CD4-positive, CD25-positive, alpha-beta regulatory T cell (primary cell): ENCODE results near the gene BOK. TPM values are rescaled to one million over a fixed set of nuclear protein-coding genes. Genes with fewer than 3 reads are reported as not detected.

Experiments
- ATAC-seq, 2 donors: fragments of 150-1000 bp; cut with Tn5 transposase; one replicate each; pipeline ENCODE4 v1.10.0; 2021; ENCODE audit warnings: low read depth in 2 of 2, moderate number of reproducible peaks in 2 of 2, moderate library complexity in 1 of 2
- DNase-seq, 3 donors: peaks; one replicate each; pipeline versions ENCODE4 v3.0.0 to v3.0.0-alpha.2; 2012 to 2022; ENCODE audit warnings: mixed read lengths in 1 of 3
- H3K27ac ChIP-seq: one replicate; pipeline ENCODE4 v1.7.0; 2013; ENCODE audit warnings: mild to moderate bottlenecking, low read length; ENCODE audit not compliant: insufficient read depth, poor library complexity, severe bottlenecking
- H3K27me3 ChIP-seq: one replicate; pipeline ENCODE4 v1.7.0; 2013; ENCODE audit warnings: low read length; ENCODE audit not compliant: control insufficient read depth, insufficient read depth
- H3K36me3 ChIP-seq: one replicate; pipeline ENCODE4 v1.7.0; 2013; ENCODE audit warnings: mild to moderate bottlenecking, low read length, moderate library complexity; ENCODE audit not compliant: control insufficient read depth, insufficient read depth
- H3K4me1 ChIP-seq: 2 replicates; pipeline ENCODE4 v1.7.0; 2013; ENCODE audit warnings: mild to moderate bottlenecking, low read length; ENCODE audit not compliant: insufficient read depth, control insufficient read depth, poor library complexity, severe bottlenecking
- H3K4me3 ChIP-seq: one replicate; pipeline ENCODE4 v1.7.0; 2013; ENCODE audit warnings: low read depth, mild to moderate bottlenecking, low read length, moderate library complexity
- H3K9me3 ChIP-seq, 2 experiments: 1 replicate in 1 of 2; 2 replicates in 1 of 2; pipeline ENCODE4 v1.7.0; 2013; ENCODE audit warnings: low read length in 2 of 2, mild to moderate bottlenecking in 1 of 2, moderate library complexity in 1 of 2; ENCODE audit not compliant: control insufficient read depth in 2 of 2
- H3K27ac Mint-ChIP-seq, 3 donors: one replicate each; pipeline ENCODE4 v1.8.0; 2020 to 2022; ENCODE audit warnings: mild to moderate bottlenecking in 3 of 3, mixed read lengths in 3 of 3, moderate library complexity in 2 of 3
- H3K27me3 Mint-ChIP-seq: one replicate; pipeline ENCODE4 v1.8.0; 2022; ENCODE audit warnings: mild to moderate bottlenecking, mixed read lengths
- H3K36me3 Mint-ChIP-seq: one replicate; pipeline ENCODE4 v1.8.0; 2020; ENCODE audit warnings: mixed read lengths
- H3K4me1 Mint-ChIP-seq, 4 donors: one replicate each; pipeline ENCODE4 v1.8.0; 2020 to 2022; ENCODE audit warnings: mixed read lengths in 4 of 4, mild to moderate bottlenecking in 1 of 4
- H3K4me3 Mint-ChIP-seq, 4 donors: one replicate each; pipeline ENCODE4 v1.8.0; 2020 to 2022; ENCODE audit warnings: mild to moderate bottlenecking in 4 of 4, mixed read lengths in 4 of 4, moderate library complexity in 3 of 4
- H3K9me3 Mint-ChIP-seq, 7 donors: one replicate each; pipeline ENCODE4 v1.8.0; 2020 to 2022; ENCODE audit warnings: mixed read lengths in 7 of 7, mild to moderate bottlenecking in 3 of 7, moderate library complexity in 2 of 7
- polyA plus RNA-seq, 4 donors: library from polyadenylated mRNA; unstranded; fragments of 300-500 nt; fragmentation: Illumina TruSeq; gene quantifications; one replicate each; pipeline ENCODE4 v1.2.3, GENCODE V29; 2021
- total RNA-seq: library from RNA; stranded (reverse); gene quantifications from one replicate; pipeline ENCODE4 v1.2.3, GENCODE V29; 2022

The BOK gene
- total and polyA plus RNA-seq, 5 donors from 2014 or later = not detected

GRCh38 chr2:241554610-241555322 is 3.8 kb upstream of the BOK start:
- no peak for ATAC-seq
- no peak overlapping the region for H3K27ac ChIP-seq
- no peak overlapping the region for H3K4me3 Mint-ChIP-seq
- H3K9me3 ChIP-seq = peaks cover 4 to 5% of the 10 kb centered on the region in 2 experiments
- peaks cover 41% of the 10 kb centered on the region for H3K27me3 Mint-ChIP-seq
- peaks cover 0 to 22% (median 2%) of the 10 kb centered on the region in 7 donors for H3K9me3 Mint-ChIP-seq
- no peaks in the 10 kb centered on the region for H3K36me3 Mint-ChIP-seq
- H3K4me1 Mint-ChIP-seq = peaks cover 0 to 5% (median 2%) of the 10 kb centered on the region in 4 donors
- peaks cover 15% of the 10 kb centered on the region for H3K4me1 ChIP-seq
- H3K27me3 ChIP-seq = peaks cover 10% of the 10 kb centered on the region
- no peak overlapping the region for H3K27ac Mint-ChIP-seq
- no peak overlapping the region for H3K4me3 ChIP-seq
- no peak for DNase-seq
- no peaks in the 10 kb centered on the region for H3K36me3 ChIP-seq

- Mint-ChIP-seq H3K27ac (no peak overlapping the region), H3K9me3 (peaks cover 0 to 22% (median 2%) of the 10 kb centered on the region in 7 donors), H3K27me3 (peaks cover 48% of the 10 kb centered on the region), H3K4me3 (peak overlapping the region in 1 of 4 donors; percentile 36), H3K36me3 (no peaks in the 10 kb centered on the region), H3K4me1 (peaks cover 0 to 6% (median 2%) of the 10 kb centered on the region in 4 donors)
- Histone ChIP-seq H3K27me3 (peaks cover 10% of the 10 kb centered on the region), H3K36me3 (no peaks in the 10 kb centered on the region), H3K27ac (no peak overlapping the region), H3K9me3 (peaks cover 4 to 5% of the 10 kb centered on the region in 2 experiments), H3K4me3 (no peak overlapping the region), H3K4me1 (peaks cover 15% of the 10 kb centered on the region)
- ATAC-seq = no peak
- DNase-seq = no peak
These were observed 2.8 kb upstream of the BOK start for GRCh38 chr2:241555711-241556110.

DNA sequence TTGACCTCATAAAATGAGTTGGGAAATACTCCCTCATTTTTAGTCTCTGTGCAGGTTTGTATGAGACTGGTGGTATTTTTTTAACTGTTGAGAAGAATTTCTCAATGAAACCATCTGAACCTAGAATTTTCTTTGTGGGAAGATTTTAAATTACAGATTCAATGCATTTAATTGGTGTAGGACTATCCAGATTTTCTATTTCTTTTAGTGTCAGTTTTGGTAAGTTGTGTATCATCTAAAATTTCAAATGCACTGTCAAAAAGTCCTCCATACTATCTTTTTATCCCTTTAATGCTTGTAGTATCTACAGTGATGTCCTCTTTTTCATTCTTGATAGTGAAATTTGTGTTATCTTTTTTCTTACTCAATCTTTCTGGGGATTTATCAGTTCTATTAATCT is 1.8 kb upstream of the BOK start:
- Mint-ChIP-seq H3K4me1 (peaks cover 0 to 6% (median 2%) of the 10 kb centered on the region in 4 donors), H3K27ac (no peak overlapping the region), H3K4me3 (no peak overlapping the region), H3K36me3 (no peaks in the 10 kb centered on the region), H3K27me3 (peaks cover 45% of the 10 kb centered on the region), H3K9me3 (peaks cover 0 to 22% (median 2%) of the 10 kb centered on the region in 7 donors)
- no peak for ATAC-seq
- no peak overlapping the region for H3K27ac ChIP-seq
- H3K4me3 ChIP-seq = no peak overlapping the region
- DNase-seq = no peak
- H3K4me1 ChIP-seq = peaks cover 15% of the 10 kb centered on the region
- H3K9me3 ChIP-seq = peaks cover 4 to 5% of the 10 kb centered on the region in 2 experiments
- H3K27me3 ChIP-seq = peaks cover 10% of the 10 kb centered on the region
- H3K36me3 ChIP-seq = no peaks in the 10 kb centered on the region

DNA sequence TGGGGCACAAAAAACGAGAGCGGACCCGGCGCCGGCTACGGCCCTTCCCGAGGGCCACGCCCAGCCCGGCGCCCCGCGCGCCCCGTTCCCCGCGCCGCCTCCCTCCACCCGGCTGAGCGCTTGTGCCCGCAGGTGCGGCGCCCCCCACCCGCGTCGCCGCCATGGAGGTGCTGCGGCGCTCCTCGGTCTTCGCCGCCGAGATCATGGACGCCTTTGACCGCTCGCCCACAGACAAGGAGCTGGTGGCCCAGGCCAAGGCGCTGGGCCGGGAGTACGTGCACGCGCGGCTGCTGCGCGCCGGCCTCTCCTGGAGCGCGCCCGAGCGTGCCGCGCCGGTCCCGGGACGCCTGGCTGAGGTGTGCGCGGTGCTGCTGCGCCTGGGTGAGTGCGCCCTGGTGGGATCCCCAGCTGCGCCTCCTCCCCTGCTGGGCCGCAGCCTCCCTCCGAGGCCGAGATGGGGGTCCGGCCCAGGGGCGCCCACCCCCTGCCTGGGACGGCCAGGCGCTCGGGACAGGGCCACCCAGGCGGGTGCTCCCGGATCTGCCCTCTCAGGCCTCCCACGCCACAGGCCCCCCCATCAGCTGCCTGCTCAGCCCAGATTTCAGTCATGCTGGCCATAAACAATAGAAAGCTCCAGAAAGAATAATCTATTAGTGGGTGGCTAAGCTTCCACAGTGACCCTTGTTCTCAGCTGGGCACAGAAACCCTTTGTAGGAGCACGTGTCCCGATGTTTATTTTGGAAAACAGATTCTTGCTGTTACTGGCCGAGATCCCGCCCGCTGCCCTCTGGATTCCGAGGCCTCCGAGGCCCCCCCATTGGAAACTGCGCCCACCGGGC is 997 bp downstream of the BOK start:
- peaks cover 0 to 6% (median 2%) of the 10 kb centered on the region in 4 donors for H3K4me1 Mint-ChIP-seq
- peak in 1 of 3 donors; percentile 14 for DNase-seq
- no peak overlapping the region for H3K27ac Mint-ChIP-seq
- peaks cover 0 to 22% (median 2%) of the 10 kb centered on the region in 7 donors for H3K9me3 Mint-ChIP-seq
- Histone ChIP-seq H3K4me1 (peaks cover 15% of the 10 kb centered on the region), H3K36me3 (no peaks in the 10 kb centered on the region), H3K9me3 (peaks cover 4 to 5% of the 10 kb centered on the region in 2 experiments), H3K27me3 (peaks cover 10% of the 10 kb centered on the region), H3K4me3 (no peak overlapping the region), H3K27ac (no peak overlapping the region)
- H3K27me3 Mint-ChIP-seq = peaks cover 40% of the 10 kb centered on the region
- peak in 1 of 2 donors; percentile 16 for ATAC-seq
- H3K4me3 Mint-ChIP-seq = peak overlapping the region in 2 of 4 donors; percentile 59 to 65
- H3K36me3 Mint-ChIP-seq = no peaks in the 10 kb centered on the region

- H3K4me1 Mint-ChIP-seq = peaks cover 0 to 6% (median 2%) of the 10 kb centered on the region in 4 donors
- no peak overlapping the region for H3K27ac Mint-ChIP-seq
- peaks cover 15% of the 10 kb centered on the region for H3K4me1 ChIP-seq
- peaks cover 39% of the 10 kb centered on the region for H3K27me3 Mint-ChIP-seq
- H3K27me3 ChIP-seq = peaks cover 10% of the 10 kb centered on the region
- peaks cover 0 to 19% (median 2%) of the 10 kb centered on the region in 7 donors for H3K9me3 Mint-ChIP-seq
- ATAC-seq = no peak
- no peak overlapping the region for H3K27ac ChIP-seq
- no peak for DNase-seq
- H3K36me3 Mint-ChIP-seq = no peaks in the 10 kb centered on the region
- H3K9me3 ChIP-seq = peaks cover 4 to 5% of the 10 kb centered on the region in 2 experiments
- H3K4me3 ChIP-seq = no peak overlapping the region
- H3K4me3 Mint-ChIP-seq = peak overlapping the region in 1 of 4 donors; percentile 65
- no peaks in the 10 kb centered on the region for H3K36me3 ChIP-seq
These were observed 1.8 kb downstream of the BOK start for GRCh38 chr2:241560162-241560882.

- no peak for DNase-seq
- no peak overlapping the region for H3K4me3 Mint-ChIP-seq
These were observed 2.4 kb downstream of the BOK start for GRCh38 chr2:241560883-241561474.

GRCh38 chr2:241561832-241562231 is 3.3 kb downstream of the BOK start:
- H3K4me1 Mint-ChIP-seq = peaks cover 0 to 6% (median 2%) of the 10 kb centered on the region in 4 donors
- peaks cover 15% of the 10 kb centered on the region for H3K4me1 ChIP-seq
- H3K4me3 Mint-ChIP-seq = no peak overlapping the region
- ATAC-seq (no peak), DNase-seq (no peak)
- H3K9me3 Mint-ChIP-seq = peaks cover 0 to 13% (median 2%) of the 10 kb centered on the region in 7 donors
- no peak overlapping the region for H3K4me3 ChIP-seq
- peaks cover under 1 to 5% of the 10 kb centered on the region in 2 experiments for H3K9me3 ChIP-seq
- no peak overlapping the region for H3K27ac ChIP-seq
- no peaks in the 10 kb centered on the region for H3K36me3 Mint-ChIP-seq
- peaks cover 10% of the 10 kb centered on the region for H3K27me3 ChIP-seq
- H3K27me3 Mint-ChIP-seq = peaks cover 26% of the 10 kb centered on the region
- H3K27ac Mint-ChIP-seq = no peak overlapping the region
- H3K36me3 ChIP-seq = no peaks in the 10 kb centered on the region

More at GRCh38 chr2:241560883-241561474, 2.4 kb downstream of the BOK start:
- Histone ChIP-seq H3K4me1 (peaks cover 15% of the 10 kb centered on the region), H3K4me3 (no peak overlapping the region), H3K27ac (no peak overlapping the region), H3K27me3 (peaks cover 10% of the 10 kb centered on the region), H3K9me3 (peaks cover 4 to 5% of the 10 kb centered on the region in 2 experiments), H3K36me3 (no peaks in the 10 kb centered on the region)
- H3K27ac Mint-ChIP-seq = no peak overlapping the region
- H3K4me1 Mint-ChIP-seq = peaks cover 0 to 6% (median 2%) of the 10 kb centered on the region in 4 donors
- peaks cover 33% of the 10 kb centered on the region for H3K27me3 Mint-ChIP-seq
- no peak for ATAC-seq
- peaks cover 0 to 17% (median 2%) of the 10 kb centered on the region in 7 donors for H3K9me3 Mint-ChIP-seq
- no peaks in the 10 kb centered on the region for H3K36me3 Mint-ChIP-seq
